Cardiac muscle cell (in vitro differentiated cells and primary cell): ENCODE measurements around the gene TEAD4. TPM values are rescaled to one million over a fixed set of nuclear protein-coding genes. Genes with fewer than 3 reads are reported as not detected.

ENCODE experiments used
- DNase-seq, 2 donors: peaks; one replicate each; pipeline versions ENCODE4 v3.0.0 to v3.0.0-alpha.2; 2010 to 2017; ENCODE audit warnings: low read depth in 1 of 2, low spot score in 1 of 2
- H3K27ac ChIP-seq: fragments of 200-600 bp; sonication (generic); 2 replicates; pipeline ENCODE4 v1.5.1; 2016
- H3K27me3 ChIP-seq: fragments of 200-600 bp; sonication (generic); 2 replicates; pipeline ENCODE4 v1.6.0; 2016; ENCODE audit warnings: control low read depth
- H3K36me3 ChIP-seq: fragments of 200-600 bp; sonication (generic); 2 replicates; pipeline ENCODE4 v1.5.1; 2016; ENCODE audit warnings: control low read depth
- H3K4me1 ChIP-seq: fragments of 200-600 bp; sonication (generic); 2 replicates; pipeline ENCODE4 v1.8.1; 2017; ENCODE audit warnings: low read depth, mild to moderate bottlenecking, mixed run types
- H3K4me3 ChIP-seq: fragments of 200-600 bp; sonication (generic); 2 replicates; pipeline ENCODE4 v1.5.1; 2016; ENCODE audit warnings: mild to moderate bottlenecking
- H3K9me3 ChIP-seq: fragments of 200-600 bp; sonication (generic); 2 replicates; pipeline ENCODE4 v1.5.1; 2017; ENCODE audit warnings: low read depth, mild to moderate bottlenecking, control low read depth
- CTCF ChIP-seq: IDR thresholded peaks from 2 replicates; pipeline ENCODE4 v1.5.1; 2012; ENCODE audit warnings: low read depth, mild to moderate bottlenecking, low read length
- polyA plus RNA-seq: library from polyadenylated mRNA; unstranded; fragments of >200 nt; fragmentation: Nextera tagmentation; extraction: Ambion mirVana; gene quantifications from 2 replicates; pipeline ENCODE4 v1.2.1, GENCODE V29; 2016
- total RNA-seq: library from RNA; depleted of rRNA; stranded (reverse); fragments of >200 nt; gene quantifications from 2 replicates; pipeline ENCODE4 v1.2.3, GENCODE V29; 2016

Gene TEAD4
- total and polyA plus RNA-seq, 2 experiments from 2014 or later, result 21.3 to 31.9 TPM

DNA sequence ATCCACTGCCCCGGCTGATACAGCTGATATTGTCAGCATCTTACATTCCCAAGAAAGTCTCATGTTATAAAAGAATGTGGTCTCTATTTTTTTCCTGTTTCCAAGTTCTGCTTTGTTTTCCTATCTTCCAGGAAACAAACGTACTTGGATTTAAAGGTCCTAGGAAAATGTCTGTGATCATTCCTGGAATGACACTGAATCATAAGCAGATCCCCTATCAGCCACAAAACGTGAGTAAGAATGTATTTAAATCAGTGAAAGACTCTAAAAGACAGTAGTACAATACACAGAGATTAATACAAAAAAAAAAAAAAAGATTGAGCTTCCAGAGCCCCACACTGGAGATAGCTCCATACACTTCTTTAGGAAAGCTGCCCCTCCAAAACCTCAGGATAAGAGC is 21.7 kb upstream of the TEAD4 start:
- DNase-seq, result peak in 1 of 2 donors; percentile 11
- H3K36me3 ChIP-seq, result peaks cover 28% of the 10 kb centered on the region
- no peaks in the 10 kb centered on the region for H3K4me1 ChIP-seq
- H3K27ac ChIP-seq, result no peak overlapping the region
- no peak overlapping the region for H3K4me3 ChIP-seq
- no peaks in the 10 kb centered on the region for H3K27me3 ChIP-seq
- H3K9me3 ChIP-seq, result no peaks in the 10 kb centered on the region
- no peak for TF ChIP-seq CTCF

DNA sequence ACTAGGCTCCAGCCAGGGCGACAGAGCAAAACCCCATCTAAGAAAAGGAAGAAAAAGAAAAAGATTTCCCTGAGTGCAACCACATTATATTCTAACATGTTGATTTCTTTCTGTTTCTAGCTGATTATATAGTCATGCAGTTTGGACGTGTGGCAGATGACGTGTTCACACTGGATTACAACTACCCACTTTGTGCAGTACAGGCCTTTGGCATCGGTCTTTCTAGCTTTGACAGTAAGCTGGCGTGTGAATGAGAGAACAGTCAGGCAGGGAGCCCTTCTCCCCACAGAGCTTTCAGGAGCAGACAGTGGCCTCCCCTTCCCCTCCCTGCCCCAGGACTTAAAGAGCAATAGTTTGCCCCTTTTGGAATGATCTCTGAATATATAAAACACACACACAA is 20.0 kb upstream of the TEAD4 start:
- H3K27me3 ChIP-seq, result no peaks in the 10 kb centered on the region
- no peaks in the 10 kb centered on the region for H3K4me1 ChIP-seq
- no peak for TF ChIP-seq CTCF
- no peaks in the 10 kb centered on the region for H3K9me3 ChIP-seq
- H3K4me3 ChIP-seq, result no peak overlapping the region
- no peak overlapping the region for H3K27ac ChIP-seq
- no peak for DNase-seq
- peaks cover 23% of the 10 kb centered on the region for H3K36me3 ChIP-seq

- peaks cover 14% of the 10 kb centered on the region for H3K36me3 ChIP-seq
- TF ChIP-seq CTCF, result no peak
- no peaks in the 10 kb centered on the region for H3K9me3 ChIP-seq
- no peak overlapping the region for H3K4me3 ChIP-seq
- peak overlapping the region; percentile 25 for H3K27ac ChIP-seq
- no peaks in the 10 kb centered on the region for H3K4me1 ChIP-seq
- DNase-seq, result no peak
- no peaks in the 10 kb centered on the region for H3K27me3 ChIP-seq
Observed at GRCh38 chr12:2940564-2940963, 18.6 kb upstream of the TEAD4 start.

DNA sequence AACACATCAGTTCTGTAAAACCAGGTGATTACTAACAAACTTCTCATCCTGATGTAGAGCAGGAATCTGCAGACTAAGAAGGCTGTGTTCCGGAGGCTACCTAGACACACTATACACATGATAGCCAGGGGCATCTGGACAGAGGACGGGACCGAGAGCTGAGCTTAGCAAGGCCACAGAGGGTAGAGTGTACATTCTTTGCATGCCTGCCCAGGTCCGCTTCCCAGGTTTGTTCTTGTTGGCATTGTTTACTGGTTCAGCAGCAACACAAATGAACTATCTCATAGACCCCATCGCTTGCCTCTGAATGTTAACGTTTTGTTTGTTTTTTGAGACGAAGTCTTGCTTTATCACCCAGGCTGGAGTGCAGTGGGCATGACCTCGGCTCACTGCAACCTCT is 17.7 kb upstream of the TEAD4 start:
- Histone ChIP-seq H3K36me3 (peaks cover 14% of the 10 kb centered on the region), H3K4me3 (no peak overlapping the region), H3K9me3 (no peaks in the 10 kb centered on the region), H3K27ac (no peak overlapping the region), H3K27me3 (no peaks in the 10 kb centered on the region), H3K4me1 (no peaks in the 10 kb centered on the region)
- TF ChIP-seq CTCF, result no peak
- peak in 1 of 2 donors; percentile 15 for DNase-seq

DNA sequence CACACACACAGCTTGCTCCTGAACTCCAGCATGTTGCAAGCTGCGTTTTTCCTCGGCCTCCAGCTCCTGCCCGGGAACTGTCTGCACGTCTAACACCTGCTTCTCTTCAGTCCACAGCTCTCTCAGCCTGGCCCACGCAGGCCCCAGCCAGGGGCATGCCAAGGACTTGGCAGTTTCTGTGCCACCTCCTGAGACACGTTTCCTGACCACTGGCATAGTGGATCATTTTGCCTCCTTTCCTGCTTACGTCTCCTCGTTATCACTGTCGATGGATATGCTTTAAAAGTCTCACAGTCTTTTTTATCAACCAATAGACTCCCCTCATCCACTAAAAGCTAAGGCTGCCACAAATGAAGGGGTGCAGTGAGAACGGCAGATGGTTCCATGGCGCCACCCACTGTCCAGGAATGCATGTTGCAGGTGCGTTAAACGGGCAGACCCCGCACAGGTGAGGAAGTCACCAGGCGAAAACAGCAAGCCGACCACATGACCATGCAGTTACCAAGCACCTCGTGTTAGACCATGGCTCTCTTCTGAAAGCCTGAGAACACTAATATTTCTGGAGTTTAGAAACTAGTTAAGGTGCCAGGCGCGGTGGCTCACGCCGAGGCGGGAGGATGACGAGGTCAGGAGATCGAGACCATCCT is 14.7 kb upstream of the TEAD4 start:
- H3K36me3 ChIP-seq, result peaks cover 5% of the 10 kb centered on the region
- H3K9me3 ChIP-seq, result no peaks in the 10 kb centered on the region
- H3K4me1 ChIP-seq, result no peaks in the 10 kb centered on the region
- peak; percentile 73 for TF ChIP-seq CTCF
- peak; percentile 53 to 64 for DNase-seq
- H3K27ac ChIP-seq, result peak overlapping the region; percentile 60
- H3K27me3 ChIP-seq, result no peaks in the 10 kb centered on the region
- H3K4me3 ChIP-seq, result no peak overlapping the region
